HG03521 (cell line): ENCODE results near the gene PLCH1.

Source experiments
- ATAC-seq: cut with Tn5 transposase; IDR thresholded peaks from one replicate; pipeline ENCODE4 v1.9.1; 2021; ENCODE audit warnings: mild to moderate bottlenecking, moderate library complexity; ENCODE audit not compliant: unreplicated experiment

Gene PLCH1

DNA sequence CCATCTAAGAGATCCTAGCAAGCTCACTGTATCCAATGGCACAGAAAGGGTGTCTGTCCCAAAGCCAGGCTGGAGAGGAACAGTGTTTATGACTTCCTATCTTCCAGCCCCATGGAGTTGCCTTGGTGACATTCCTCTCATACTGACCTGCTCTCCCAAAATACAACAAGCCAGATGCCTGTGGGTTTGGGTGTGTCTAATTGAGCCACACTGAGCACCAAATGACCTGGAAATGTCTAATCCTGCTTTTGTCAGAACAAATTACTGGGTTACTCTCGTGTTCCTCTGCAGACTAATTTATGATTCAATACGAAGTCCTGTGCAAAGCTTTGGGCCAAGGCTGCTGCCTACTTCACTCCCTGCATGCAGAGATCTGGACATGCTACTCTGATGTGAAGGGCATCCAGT lies 353.3 kb downstream of the PLCH1 start:
- no peak for ATAC-seq

DNA sequence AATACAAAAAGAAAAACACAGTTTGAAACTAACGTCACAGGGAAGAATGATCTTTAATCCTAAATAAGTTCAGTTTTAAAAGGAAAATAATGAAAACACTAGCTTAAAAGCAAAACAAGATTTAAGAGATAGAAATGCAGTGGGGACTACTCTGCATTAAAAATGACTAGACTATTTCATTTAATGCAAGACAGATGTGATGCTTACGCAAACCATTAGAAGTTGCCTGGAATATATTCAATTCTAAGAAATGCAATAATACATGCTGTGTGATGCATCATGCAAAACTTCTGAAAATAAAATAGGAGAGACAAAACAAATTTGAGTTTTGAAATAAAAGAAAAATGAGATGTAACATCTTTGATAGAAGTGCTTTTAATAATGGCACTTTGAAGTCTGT lies 353.8 kb downstream of the PLCH1 start:
- ATAC-seq, result no peak

DNA sequence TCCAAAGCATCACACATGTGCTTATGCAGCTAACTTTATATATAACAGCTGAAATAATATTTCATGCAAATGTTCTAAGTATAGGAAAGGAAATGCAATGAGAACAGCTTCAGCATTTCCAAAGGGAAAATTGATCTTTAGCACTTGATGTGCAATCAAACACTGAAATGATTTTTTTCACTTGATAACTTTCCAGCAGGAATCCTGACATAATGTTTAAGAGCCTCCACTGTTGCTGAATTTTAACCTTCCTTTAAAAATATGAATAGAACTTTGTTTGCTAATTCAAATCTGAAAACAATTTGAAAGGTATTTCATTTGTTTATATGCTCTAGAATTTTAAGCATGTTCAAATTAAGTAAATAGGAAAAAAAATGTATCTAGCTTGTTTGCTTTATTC lies 354.5 kb downstream of the PLCH1 start:
- ATAC-seq, result no peak

DNA sequence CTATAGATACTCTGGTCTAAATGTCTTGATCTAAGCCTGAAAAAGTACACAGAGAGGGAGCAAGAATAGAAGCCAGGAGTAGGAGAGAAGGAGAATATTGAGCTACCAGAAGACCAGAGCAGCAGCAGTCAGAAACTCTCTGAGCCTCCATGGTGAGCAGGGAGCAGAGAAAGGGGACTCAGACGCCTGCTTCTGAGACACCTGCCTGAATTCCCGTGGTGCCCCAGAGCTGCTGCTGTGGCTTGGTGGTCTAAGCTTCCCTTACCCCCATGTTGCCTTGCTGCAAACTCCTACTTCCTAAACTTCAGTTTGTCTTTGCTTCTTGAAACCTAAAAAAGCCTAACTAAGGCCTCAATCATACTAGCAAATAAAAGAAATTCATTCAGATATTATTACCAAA lies 356.5 kb downstream of the PLCH1 start:
- no peak for ATAC-seq

DNA sequence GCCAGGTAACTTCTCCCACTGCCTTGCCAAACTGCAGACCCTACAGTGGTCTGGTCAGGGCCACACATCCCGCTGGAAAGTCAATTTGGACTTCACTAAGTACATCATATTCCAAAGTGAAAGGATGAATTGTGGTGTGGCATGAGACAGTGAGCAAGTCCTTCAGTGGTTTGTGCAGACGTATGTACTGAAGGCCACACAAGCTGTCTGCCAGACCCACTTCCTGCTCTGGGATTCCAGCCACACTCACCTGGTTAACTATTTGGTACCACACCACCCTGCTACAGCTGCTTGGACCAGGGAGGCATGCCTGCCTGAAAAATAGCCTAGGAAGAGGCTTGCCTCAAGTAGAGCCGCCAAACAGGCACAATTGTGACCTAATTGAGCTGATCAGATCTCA lies 357.3 kb downstream of the PLCH1 start:
- ATAC-seq, result no peak

DNA sequence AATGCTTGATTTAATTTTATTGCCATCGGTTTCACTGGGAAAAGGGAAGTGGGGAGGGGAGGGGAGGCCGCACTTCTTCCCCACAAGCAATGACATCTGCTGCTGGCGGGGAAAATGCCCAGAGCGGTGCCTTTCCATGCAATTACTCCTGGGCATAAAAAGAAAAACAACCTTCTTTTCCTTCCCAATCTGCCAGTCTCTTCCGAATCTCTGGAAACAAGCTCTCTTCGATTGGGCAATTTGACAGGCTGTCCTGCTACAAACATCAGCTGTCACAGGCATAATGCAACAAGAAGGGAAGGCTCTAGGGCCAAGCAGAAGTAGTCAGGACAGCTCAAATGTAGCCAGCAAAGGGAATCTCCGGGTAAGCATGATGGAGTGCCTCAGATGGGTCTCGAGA lies 358.0 kb downstream of the PLCH1 start:
- ATAC-seq, result no peak

DNA sequence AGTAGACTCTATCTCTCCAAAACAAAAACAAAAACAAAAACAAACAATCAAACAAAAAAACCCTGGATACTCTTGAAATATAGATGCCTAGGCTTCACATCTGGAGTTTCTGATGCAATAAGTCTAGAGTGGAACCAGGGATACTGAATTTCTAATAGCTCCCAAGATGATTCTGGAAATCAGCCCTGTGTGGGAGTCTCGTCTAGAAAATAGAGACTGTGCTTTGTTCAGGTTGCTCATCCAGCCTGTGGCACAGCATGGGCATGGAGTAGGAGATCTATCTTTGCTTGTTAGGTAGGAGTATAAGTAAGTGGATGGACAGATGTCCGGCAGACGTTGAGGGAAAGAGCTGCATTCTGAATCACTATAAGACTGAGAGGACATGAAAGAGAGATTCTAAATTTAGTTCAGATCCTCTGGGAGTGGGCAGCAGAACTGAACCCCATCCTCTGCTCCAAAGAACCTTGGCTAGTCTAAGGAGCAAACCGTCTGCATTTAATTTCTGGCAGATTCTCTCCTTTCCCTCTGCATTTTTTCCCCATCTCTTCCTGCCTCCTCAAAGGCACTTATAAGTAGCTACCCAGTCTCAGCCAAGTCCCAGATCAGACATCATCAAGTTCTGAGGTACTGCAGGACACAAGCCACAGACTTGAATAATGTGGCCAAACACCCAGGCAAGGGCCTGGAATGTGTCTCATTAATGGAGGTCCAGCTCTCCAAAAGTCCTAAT lies 358.8 kb downstream of the PLCH1 start:
- no peak for ATAC-seq

DNA sequence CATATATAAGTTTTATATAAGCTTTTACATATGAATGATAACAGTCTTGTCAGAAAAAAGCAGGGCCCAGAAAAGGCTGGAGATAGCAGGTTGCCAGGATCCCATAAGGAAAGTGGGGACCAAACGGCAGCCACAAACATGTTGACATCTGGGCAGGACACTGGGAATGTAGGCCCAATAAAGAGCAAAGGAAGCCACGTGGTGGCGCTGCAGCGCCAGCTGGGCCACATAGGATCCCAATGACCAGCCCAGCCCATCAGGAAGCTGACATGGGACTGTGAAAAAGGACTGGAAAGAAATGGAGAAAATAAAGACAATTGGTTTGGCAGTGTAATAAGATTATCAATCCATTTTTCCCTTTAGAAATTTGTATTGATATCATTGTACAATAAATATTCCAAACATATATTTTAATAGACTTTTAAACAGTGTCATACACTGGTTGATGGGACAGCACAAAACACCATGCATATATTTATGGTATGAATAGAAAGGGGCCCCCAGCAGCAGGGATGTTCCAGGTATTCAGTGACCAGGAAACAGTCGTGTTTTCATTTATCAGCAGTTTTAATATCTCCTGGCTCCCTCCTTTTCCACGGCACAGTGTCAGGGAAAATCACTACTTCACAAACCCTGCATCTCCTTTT lies 362.4 kb downstream of the PLCH1 start:
- no peak for ATAC-seq

DNA sequence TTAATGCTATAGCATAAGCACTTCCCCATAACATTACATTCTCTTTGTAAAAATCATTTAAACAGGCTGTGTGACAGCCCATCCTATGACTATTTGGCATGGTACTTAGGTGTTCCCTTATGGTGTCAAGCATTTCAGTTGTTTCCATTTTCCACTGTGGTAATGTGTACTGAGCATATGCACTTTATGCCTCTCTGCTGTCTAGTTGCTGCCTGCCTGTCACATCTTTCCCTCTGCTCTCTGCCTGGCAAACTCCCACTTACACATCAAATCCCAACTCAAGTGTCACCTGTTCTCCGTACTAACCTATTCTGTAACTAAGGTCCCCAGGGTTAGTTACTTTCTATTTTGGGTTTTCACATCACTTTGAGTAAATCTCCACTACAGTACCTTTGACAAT lies 367.0 kb downstream of the PLCH1 start:
- ATAC-seq, result no peak

DNA sequence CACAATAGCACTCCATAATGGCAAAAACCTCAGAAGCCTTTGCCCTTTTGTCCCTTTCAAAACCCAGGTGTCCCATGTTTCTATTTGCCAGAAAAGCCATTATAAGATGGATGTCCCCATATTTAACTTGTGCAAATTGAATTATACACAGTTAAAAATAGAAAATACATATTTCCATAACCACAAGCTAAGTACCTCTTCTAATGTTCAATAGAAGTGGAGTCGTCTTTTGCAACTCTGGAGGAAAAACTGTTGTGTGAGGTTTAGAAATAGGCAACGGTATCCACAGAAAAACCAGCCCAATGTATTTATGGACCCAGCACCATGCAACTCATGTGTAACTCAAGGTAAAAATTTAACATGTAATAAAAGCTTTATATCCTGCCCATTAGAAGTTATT lies 367.8 kb downstream of the PLCH1 start:
- no peak for ATAC-seq

DNA sequence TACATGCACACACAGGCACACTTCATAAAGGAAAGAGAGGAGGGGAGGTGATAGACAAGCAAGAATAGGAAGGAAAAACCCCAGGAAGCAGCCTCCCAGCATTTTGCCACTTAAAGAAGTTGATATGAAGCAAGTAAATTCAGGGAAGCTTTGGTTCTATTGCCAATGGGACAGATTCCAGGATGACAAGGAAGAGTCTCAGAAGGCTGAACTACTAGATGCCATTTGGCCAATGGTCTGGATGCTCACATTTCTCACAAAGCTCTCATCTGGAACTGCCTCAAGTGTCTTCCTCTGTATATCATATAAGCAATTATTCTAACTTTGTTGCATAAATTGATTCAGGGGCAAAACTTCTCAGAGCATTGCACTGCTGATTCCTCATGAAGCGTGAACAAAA lies 372.6 kb downstream of the PLCH1 start:
- ATAC-seq, result no peak

DNA sequence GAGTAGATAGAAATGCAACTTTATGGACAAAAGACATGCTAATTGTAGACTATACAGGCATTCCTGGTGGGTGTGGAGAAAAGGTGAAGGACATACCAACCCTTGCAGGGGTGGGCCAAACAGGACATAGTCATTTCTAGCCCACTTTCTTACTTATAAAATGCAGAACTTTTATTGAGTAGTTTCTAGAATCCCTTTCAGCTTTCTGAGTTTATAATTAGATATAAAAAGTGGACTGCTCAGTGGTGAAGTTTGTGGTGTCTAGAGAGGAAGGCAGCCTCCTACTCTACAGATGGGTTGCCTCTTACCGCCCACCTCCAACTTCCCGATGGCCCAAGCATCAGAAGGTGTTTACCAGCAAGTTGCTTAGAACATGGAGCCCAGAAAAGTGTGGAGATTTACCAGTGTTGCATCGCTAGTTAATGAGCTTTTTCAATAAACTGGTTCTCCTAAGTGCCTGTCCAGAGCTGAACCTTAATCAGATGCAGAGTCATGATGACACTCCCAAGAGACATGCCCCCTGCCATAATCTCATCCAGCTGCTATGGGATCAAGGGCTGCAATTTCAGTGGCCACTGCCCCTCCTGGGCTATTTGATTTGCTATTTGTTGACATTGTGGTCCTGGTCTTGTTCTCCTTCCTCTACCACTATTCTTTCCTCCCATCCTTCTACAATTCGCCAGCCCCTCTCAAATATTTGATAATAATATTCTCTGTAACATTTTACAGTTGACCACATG lies 373.9 kb downstream of the PLCH1 start:
- no peak for ATAC-seq

DNA sequence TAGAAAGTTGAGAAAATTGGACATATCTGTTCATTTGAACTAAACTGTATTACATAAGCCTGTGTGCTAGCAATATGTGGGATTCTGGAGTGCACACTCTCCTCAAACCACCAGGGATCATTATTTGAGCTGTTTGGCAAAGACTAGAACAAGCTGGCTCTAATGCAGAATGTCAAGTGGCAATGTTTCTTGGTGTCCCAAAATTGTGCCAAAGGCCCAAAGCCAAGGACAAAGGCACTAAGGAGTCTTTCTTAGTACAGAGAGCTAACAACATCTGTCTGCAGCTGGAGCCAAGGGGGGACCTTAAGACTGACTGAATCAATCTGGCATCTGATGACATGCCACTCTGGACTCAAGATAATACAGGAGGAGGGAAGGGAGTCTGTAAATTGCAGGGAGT lies 374.7 kb downstream of the PLCH1 start:
- ATAC-seq, result no peak

DNA sequence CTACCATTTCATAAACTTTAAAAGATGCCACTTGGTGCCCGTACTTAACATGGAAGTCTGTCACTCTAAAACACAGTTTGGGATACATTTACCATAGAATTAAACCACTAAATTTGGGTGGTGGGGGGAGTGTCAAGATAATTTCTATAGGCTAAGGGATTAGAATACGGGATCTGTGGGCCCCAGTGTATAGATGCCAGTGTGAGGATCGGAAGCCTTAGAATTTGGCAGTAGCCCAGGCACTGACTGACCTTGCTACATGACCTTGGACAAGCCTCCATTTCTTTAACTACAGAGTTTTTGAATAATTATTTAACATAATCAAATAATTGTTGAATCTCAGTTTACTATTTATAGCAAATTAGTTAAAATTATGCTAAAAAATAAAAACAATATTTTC lies 375.1 kb downstream of the PLCH1 start:
- no peak for ATAC-seq

DNA sequence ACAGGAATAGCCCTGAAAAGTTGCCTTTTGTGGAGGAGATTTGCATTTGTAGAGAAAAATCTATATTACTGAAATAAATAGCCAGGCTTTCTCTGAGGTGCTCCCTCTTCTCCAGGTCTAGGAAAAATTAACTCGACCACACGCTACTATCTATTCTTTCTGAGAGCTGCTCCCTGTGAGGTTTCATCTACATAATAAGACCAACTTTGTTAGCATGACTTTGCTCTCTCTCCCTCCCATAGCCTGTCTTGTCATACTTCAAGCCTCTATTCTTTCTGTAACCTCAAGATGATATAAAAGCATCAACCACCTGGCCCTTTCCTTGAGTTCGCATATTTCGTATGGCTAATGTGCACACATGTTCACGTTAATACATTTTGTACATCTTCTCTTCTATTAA lies 375.6 kb downstream of the PLCH1 start:
- ATAC-seq, result no peak

DNA sequence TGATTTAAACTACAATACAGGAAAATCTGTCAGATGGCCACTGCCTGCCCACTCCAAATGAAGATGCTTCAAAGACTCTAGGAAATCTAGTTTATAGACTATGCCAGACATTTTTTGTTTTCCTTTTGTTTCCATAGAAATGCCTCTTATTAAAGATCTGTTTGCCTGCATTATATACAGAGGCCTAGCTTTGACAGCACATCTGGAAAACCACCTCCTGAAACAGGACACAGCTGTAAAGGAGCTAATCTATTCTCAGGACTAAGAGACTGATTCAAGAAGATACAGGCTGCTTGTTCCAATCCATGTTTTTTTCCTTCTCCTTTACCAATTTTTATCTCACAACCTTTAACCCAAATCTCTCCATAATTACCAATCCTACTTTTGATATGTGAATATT lies 376.1 kb downstream of the PLCH1 start:
- no peak for ATAC-seq

DNA sequence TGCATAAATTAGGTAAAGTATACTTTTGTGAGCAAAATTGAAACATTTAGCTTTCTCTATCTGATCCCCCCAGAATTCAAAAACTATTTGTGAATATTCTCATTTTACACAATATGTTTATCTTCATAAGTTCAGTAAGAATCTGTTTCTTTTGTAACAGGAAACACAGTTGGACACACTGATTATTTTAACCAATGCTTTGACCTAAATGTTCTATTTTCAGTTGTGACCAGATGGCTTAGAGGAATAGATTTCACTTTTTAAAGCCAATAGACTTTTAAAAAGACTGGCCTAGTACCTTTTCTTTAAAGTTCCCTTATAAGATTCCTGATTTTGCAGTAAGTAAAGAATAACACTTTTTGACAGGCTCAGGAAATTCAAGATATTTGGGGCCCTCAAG lies 377.4 kb downstream of the PLCH1 start:
- ATAC-seq, result no peak

DNA sequence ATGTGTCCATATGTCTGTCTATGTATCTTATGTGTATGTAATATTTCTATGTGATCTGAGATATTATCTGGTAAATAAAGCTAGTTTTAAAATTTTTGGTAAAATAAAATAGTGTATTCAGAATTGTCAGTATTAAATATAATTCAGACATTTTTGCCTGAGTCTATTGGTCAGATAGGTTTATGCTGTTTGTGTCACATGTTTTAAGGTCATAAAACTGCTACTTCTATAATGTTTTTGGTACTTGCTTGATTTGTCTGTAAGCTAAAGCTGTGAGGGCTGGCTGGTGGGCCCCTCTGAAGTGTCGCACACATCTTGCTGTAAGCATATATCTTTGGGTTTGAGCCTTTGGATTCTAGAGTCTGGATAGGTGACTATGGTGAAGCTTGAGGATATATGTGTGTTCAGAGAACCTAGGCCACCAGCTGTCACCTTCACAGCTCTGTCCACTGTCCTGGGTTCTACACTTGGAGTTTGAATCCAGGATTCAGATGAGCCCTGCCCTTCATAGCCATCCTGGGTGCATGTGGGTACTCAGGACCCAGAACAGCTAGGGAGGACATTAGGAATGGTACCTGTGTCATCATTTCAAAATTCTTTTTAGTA lies 379.6 kb downstream of the PLCH1 start:
- ATAC-seq, result no peak

DNA sequence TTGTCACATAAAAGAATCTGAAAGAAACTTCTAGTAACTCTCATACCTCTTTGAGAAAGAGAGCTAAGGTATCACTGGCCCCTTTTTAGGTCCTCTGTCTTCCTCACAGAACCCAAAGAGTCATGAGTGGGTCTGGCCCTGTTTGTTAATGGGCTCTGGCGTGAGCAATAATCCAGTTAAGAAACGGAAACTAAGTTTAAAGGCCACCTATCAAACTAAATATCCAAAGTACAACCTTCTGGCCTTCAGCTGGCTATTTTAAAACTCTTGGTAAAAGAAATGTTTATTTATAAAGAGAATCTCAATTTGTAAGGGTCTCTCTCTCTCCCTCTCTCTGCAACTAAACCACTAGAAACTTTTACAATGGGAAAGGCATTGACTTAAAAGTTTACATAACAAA lies 380.4 kb downstream of the PLCH1 start:
- no peak for ATAC-seq

DNA sequence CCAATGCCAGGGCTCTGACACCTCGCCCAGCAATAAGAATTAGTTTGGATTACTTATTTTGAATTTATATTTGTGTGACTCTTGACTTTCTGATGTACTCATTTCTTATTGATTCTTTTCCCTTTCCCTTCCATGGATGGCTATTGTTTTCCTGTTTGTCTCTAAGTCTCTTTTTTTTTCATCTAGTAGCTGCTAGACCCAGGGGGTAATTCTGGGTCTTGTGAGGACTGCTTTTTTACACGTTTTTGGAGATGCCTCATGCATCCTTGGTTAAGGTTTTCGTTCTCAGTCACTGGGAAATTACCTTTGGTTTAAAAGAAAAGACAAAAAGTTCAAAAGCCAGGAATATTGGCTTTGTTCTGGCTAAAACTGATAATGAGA lies 381.2 kb downstream of the PLCH1 start:
- ATAC-seq, result no peak

DNA sequence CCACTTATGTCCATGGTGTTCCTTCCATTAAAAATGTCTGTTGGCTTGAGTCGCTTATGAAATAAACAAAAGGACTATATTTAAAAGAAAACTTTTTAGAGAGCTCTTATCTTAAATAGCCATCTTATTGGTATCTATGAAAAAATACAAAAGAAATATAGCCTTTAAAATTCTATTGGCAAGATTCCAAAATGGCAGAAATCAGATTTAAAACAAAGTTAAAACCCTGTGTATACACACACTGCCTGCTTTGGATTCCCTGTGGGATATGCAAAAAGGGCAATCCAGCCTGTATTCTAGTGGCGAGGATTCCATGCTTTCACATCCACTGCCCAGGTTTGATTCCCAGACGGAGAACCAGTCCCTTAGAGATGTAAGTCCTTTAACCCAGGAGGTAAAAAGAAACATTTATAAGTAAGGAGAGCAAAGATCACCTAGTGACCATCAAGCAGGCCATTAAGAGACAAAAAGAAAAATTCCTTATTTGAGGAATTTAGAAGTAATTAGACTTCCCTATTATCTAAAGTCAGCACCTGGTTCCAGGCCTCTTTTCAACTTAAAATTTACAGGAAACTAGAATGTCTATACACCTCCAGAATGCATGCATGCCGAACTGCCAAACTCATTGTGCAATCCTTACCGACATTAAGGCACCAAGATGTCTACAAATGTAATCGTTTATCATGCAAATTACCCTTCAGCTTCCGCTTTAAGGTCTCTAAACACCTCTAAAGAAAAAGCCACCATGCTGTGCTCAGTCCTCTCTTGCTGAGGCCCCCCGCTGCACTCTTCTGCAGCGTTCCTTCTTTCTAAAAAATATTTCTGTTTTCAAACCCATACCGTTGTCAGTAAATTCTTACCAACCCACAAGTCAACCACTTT lies 381.8 kb downstream of the PLCH1 start:
- no peak for ATAC-seq
